Astrocyte of the spinal cord (primary cell): ENCODE data around the gene AQP11.
"Not testable (repeated sequence)": the region's sequence is repeated elsewhere in the genome, so short reads cannot be mapped to it uniquely, and the experiment has no call there.

Experiments used
- DNase-seq: peaks from one replicate; pipeline ENCODE4 v3.0.0; 2011; ENCODE audit warnings: low read depth, low spot score
- H3K4me3 ChIP-seq: 2 replicates; pipeline ENCODE4 v1.5.1; 2011; ENCODE audit warnings: low read depth, mild to moderate bottlenecking, low read length, moderate library complexity
- in situ Hi-C: cut with HindIII; loops from 2 replicates; pipeline ENCODE4 v1.10.0; 2017; ENCODE audit warnings: low sequenced_read_pairs
- TF ChIP-seq, protein P1 (sequence below): IDR thresholded peaks from 2 replicates; pipeline ENCODE4 v1.5.1; 2012; ENCODE audit warnings: low read depth, mild to moderate bottlenecking, low read length, inconsistent platforms

Gene AQP11

DNA sequence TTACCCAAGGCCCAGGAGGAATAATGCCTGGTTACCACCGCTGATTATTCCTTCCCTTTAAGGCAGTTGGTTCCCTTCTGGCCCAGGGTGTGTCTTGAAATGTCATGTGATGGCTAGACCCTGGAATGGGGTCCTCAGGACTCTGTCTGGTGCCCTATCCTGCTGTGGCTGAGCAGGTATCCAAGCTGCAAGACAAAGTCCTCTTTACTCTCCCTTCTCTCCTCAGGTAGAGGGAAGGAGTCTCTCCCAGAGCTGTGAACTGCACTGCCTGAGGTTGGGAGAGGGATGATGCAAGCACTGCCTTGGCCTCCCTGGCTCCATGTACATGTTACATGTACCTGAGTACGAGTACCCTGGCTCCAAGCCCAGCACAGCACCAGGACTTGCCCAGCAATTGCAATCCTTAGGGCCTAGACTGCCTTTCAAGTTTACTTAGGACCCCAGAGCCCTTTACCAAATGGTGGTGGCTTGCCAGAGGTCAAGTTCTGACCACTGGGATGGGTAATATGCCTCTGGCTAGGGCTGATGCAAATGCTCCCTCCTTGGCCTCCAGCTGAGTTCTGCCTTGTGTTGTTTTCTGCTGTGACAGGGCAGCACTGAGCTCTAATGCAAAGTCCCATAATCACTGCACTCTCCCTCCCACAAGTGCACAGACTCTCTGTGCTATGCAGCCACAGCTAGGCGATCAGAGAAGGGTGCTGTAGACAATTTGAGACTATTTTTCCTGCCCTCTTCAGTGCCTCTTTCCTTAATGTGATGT is 20.7 kb upstream of the AQP11 start:
- in situ Hi-C loops: no loop called here
- DNase-seq: no peak

DNA sequence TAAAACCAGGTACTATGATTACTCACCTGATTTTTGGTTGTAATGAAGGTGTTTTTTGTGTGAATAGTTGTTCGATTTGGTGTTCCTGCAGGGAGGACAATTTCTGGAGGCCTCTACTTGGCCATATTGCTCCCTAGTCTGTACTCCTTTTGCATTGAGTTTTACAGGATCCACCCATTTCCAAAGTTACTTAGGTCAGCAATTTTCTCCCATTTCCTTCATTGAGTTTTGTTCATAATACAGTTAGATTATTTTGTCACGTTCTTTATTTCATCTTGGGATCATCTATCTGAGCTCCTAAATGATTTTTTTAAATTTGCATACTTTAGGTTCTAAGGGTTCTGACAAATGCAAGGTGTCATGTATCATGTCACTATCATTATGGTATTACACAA is 20.1 kb upstream of the AQP11 start:
- in situ Hi-C loops: no loop called here
- TF ChIP-seq, protein P1, sequence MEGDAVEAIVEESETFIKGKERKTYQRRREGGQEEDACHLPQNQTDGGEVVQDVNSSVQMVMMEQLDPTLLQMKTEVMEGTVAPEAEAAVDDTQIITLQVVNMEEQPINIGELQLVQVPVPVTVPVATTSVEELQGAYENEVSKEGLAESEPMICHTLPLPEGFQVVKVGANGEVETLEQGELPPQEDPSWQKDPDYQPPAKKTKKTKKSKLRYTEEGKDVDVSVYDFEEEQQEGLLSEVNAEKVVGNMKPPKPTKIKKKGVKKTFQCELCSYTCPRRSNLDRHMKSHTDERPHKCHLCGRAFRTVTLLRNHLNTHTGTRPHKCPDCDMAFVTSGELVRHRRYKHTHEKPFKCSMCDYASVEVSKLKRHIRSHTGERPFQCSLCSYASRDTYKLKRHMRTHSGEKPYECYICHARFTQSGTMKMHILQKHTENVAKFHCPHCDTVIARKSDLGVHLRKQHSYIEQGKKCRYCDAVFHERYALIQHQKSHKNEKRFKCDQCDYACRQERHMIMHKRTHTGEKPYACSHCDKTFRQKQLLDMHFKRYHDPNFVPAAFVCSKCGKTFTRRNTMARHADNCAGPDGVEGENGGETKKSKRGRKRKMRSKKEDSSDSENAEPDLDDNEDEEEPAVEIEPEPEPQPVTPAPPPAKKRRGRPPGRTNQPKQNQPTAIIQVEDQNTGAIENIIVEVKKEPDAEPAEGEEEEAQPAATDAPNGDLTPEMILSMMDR: no peak
- no peak for DNase-seq
- no peak overlapping the region for H3K4me3 ChIP-seq

More for the DNA sequence above, 20.7 kb upstream of the AQP11 start:
- H3K4me3 ChIP-seq: no peak overlapping the region
- TF ChIP-seq, protein P1: no peak

DNA sequence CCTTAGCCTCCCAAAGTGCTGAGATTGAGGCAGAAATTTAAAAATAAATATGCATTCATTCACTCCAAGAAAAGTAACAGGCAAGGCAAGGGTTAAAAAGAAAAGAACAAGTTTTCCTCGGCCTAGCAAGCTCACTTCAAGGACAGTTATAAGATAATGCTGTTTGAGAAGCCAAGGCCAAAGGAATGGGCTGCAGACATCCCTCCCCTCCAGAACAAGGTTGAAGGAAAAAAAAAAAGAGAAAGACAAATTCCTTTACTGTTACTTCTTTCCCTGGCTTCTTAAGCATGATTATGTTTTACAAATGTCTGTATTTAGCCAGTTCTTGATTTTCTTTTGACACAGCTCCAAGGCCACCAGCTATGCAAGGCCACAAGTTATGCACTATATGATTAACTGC is 18.9 kb upstream of the AQP11 start:
- DNase-seq: peak; percentile 11
- H3K4me3 ChIP-seq, in situ Hi-C loops: not testable (repeated sequence)

DNA sequence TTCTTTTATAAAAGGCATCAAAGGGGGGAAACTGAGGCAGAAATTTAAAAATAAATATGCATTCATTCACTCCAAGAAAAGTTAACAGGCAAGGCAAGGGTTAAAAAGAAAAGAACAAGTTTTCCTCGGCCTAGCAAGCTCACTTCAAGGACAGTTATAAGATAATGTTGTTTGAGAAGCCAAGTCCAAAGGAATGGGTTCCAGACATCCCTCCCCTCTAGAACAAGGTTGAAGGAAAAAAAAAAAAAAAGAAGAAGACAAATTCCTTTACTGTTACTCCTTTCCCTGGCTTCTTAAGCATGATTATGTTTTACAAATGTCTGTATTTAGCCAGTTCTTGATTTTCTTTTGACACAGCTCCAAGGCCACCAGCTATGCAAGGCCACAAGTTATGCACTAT is 14.3 kb upstream of the AQP11 start:
- H3K4me3 ChIP-seq, in situ Hi-C loops, DNase-seq: not testable (repeated sequence)

DNA sequence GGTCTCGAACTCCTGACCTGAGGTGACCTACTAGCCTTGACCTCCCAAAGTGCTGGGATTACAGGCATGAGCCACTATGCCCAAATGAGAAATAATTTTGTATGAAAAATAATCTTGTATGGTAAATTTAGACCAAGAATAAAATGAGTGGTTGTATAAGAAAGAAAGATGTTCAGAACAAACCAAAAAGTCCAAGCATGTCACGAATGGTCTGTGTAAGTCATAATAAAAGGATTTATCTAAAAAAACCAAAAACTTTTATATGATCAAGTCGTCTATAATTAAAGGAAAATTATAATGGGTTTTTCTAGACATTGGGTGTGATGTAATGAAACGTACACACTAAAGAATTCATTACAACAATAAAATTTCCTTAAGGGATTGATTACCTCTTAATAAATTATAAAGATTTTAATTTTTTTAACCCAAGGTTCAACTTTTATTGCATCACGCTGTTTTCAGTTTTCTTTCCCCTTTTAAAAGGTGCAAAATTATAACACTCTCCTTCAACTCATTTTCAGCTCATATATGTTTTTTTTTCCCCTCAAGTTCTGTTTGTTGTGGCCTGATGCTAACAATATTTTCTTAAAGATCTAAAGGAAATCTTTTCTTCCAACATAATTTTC is 8.9 kb upstream of the AQP11 start:
- TF ChIP-seq, protein P1: no peak
- no peak overlapping the region for H3K4me3 ChIP-seq
- DNase-seq: peak; percentile 37
- in situ Hi-C loops: no loop called here

DNA sequence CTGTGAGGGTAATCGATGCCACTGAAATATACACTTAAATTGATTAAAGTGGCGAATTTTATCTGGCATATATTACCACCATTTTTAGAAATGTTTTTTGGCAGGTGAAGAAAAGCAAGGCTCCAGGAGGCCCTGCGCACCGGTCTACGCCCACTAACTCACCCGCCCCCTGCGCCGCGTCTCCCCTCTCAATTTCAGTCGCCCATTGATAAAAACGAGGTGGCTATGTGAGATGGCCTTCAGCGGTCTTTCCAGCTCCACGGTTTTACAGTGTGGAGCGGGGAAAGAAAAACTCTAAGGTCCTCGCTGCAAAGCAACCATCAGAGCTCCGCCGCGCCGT is 602 bp upstream of the AQP11 start:
- no peak for DNase-seq
- peak overlapping the region; percentile 68 for H3K4me3 ChIP-seq
- TF ChIP-seq, protein P1: no peak
- in situ Hi-C loops: no loop called here

DNA sequence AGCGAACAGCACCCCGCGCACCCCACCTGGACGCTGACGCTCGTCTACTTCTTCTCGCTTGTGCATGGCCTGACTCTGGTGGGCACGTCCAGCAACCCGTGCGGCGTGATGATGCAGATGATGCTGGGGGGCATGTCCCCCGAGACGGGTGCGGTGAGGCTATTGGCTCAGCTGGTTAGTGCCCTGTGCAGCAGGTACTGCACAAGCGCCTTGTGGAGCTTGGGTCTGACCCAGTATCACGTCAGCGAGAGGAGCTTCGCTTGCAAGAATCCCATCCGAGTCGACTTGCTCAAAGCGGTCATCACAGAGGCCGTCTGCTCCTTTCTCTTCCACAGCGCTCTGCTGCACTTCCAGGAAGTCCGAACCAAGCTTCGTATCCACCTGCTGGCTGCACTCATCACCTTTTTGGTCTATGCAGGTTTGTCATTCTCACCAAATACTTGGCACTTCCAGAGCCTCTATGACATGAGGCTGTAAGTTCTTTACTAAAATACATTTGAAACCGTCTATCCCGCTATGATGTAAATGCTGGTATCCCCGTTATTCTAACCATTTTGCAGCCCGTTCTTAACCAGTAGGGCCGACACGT is 535 bp downstream of the AQP11 start:
- TF ChIP-seq, protein P1: no peak
- in situ Hi-C loops: no loop called here
- peak overlapping the region; percentile 68 for H3K4me3 ChIP-seq
- peak; percentile 35 for DNase-seq
